ENCODE results near the gene DUSP5.

Gene DUSP5

DNA sequence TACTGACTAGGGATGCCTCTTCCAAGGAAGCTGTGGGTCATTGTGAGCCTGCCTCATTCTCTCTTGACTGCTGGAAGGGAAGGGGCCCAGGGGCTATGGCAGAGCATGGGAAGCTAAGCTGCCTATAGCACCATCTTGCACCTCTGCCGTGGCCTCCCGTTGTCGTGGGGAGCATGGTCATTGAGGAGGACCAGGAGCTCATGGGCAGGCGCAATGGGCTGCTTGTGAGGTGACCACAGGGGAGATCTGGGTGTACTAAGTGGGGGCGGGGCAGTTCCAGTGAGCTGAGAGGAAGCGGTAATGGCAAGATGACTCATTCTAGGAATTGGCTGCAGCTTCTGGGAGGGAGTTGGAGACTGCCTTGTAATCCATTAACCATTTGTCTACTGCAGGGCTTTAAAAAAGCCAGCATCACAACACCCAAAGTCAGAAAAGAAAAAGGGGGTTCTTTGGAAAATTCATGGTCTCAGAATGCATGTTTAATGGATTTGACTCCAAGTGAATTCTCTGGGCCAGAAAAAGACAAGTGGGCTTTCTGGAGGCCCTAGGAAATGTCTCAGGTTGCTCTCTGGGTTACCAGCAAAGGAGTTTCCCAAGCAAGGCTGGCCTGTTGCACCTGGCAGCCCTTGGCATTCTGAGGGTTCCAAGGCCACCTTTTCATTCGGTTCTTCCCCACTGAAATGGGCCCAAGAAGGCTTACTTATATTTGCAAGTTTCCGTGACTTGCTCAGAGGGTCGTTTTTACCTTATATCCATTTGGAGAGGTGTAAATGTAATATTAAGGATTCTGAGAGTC, 3.6 kb downstream of the DUSP5 start:
- peak in 1 of 2 experiments; percentile 8 for DNase-seq

GRCh38 chr10:110502072-110502845, 4.6 kb downstream of the DUSP5 start:
- DNase-seq, result peak in 1 of 2 experiments; percentile 5

DNA sequence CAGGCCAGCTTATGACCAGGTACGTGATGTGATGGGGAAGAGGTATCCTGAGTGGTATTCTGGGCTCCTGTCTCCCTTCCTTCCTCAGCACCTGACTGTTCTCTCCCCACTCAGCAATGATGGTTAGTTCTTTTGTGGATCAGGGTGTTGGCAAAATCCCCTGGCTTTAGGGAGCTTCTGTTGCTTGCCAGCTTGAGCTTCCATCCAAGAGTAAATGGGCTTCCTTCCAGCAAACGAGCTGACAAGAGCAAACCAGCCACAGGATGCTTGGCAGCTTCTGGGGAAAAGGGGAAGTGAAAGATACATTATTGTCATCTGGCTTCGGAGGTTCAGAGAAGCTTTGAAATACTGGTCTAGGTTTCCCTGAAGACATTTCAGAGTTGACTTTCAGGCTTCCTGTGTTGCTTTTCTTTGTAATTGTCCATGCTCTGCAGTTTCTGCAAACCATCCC, 5.2 kb downstream of the DUSP5 start:
- no peak for DNase-seq

DNA sequence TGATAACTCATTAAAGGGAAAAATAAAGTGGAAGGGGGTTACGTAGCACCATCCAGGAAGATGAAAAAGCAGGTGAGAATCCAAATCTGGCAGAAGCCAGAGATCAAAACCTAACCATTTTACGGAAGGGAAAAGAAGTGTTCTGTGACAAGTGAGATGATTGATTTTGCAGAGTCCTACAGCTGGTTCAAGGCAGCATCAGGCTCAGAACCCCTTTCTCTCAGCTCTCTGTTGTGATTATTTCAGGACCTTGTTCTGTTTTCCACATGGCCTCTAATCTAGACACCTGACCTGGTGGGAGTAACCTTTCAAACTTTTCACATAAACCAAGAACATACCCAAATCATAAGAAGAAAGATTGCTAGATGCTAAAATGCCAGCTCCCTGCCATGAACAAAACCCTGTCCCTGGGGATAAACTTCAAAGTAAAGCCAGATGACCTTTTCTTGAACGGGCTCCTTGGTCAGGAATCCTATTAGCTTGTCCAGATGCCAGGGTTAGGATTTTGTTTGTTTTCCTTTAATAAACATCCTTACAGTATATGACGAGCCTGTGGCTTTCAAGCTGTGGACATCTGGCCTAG, 5.9 kb downstream of the DUSP5 start:
- DNase-seq, result no peak

DNA sequence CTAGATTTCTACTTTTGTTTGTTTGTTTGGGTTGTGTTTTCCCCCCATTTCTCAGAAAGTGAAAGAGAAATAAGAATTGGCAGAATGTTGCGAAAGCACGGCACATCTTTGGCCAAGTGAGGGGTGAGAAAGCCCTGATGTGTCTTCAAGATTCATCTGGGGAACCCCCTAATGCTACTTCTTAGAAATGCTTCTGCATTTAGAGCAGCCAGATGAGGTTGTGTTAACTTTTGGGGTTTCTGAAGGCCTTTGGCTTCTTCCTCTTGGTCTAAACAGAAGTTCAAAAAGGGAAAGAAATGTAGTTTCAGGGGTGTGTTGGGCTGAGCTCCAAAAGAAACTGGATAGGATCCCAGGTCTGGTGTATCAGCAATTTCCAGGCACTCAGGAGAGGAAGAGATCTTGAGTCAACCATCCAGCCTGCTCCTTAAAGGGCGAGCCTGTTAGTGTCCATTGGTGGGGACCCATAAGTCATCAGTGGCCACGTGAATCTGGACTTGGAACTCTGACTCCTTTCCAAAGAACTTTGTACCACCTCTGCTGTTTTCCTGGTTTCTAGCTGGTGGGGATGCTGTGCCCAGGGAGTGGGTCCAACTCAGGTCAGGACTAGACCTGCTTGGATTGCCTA, 6.5 kb downstream of the DUSP5 start:
- no peak for DNase-seq

- DNase-seq, result no peak
Observed at GRCh38 chr10:110505130-110505770, 7.5 kb downstream of the DUSP5 start.

- DNase-seq, result no peak
Observed at GRCh38 chr10:110506448-110506847, 8.7 kb downstream of the DUSP5 start.

- DNase-seq, result no peak
Observed at GRCh38 chr10:110507346-110507745, 9.6 kb downstream of the DUSP5 start.

GRCh38 chr10:110508159-110508788, 10.6 kb downstream of the DUSP5 start:
- no peak for DNase-seq

DNA sequence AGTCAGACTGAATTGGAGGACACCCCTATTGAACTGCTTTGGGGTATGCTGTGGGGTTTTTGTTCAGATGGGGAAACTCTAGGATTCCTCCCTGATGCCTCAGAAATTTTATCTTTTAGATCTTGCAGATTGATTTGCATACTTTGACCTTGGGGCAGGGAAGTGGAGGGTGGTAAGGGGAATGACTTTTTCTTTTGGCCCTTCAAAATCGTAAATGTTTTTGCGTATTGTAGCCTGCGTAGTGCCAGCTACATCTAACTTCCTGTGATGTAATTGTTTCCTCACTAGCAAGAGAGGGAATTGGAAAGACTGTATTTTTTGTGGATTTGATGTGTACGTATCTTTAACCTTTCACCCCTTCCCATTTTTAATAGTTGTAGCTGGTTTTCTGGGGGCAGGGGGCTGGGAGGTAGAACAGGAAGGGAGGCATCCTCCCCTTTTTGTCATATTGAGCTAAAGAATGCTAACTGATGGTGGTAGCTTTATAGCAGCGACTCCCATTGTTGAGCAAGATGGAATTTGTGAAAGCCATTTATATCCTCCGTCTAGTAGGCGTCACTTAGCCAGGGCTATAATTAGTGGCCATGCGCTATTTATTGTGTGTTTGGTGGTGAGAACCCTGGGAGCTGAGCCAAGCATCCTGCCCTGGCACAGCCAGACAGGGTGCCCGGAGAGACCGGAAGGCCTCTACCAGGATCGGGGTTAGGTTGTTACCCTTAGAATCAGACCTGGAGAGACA, 11.3 kb downstream of the DUSP5 start:
- DNase-seq, result no peak

- no peak for DNase-seq
Observed at GRCh38 chr10:110509560-110509959, 11.9 kb downstream of the DUSP5 start.

- no peak for DNase-seq
Observed at GRCh38 chr10:110510086-110510485, 12.4 kb downstream of the DUSP5 start.

GRCh38 chr10:110510730-110511129, 13.0 kb downstream of the DUSP5 start:
- no peak for DNase-seq

DNA sequence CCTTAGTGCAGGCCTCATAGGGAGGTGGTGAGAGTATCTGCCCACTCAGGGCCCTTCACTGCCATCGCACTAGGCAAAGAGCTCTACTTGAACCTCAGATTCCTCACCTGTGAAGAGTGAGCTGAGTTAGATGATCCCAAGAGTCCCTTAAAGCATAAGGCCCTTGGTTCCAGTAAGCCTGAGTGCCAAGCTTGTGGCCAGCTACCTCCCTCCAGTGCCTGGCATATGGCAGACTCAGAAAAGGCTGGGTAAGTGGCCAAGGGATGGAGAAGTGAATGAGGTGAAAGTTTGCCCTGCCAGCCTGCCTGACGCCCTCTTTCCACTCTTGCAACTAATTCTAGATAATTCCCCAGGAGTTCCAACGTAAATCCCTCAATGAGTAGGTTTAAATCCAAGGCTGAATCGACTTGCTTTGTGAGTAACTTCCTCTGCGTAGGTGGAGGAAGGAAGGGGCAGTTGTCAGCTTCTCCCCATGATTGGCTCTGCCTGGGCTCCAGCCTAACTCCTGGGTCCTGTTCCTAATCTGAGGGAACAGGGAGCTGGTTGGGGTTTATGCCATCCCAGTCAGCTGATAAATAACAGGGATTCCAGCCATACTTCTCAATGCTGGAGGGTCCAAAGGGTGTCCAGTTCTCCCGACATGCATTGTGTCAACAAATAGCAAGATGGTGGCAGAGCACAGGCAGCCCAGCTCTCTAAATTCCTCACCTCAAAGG, 14.2 kb downstream of the DUSP5 start:
- DNase-seq, result no peak

- DNase-seq, result no peak
Observed at GRCh38 chr10:110512461-110513187, 14.9 kb downstream of the DUSP5 start.

DNA sequence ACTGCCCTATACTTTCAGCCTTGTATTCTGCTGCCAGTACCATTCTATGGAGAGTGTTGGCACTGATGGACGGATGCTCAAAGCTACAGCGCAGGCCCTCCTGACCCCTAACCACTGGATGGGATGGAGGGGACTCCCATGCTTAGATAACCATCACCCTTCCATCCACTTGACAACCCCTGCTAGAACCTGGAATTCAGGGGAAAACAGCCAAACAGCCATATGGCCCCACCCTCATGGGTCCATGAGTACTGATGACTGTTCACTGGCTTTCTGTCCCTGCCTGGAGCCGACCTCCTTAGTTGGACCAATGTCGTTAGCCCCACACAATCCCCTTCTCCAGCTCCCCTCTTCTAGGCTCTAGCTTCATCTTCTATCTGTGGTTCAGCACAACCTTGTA, 16.2 kb downstream of the DUSP5 start:
- DNase-seq, result no peak

- no peak for DNase-seq
Observed at GRCh38 chr10:110514848-110515247, 17.1 kb downstream of the DUSP5 start.

DNA sequence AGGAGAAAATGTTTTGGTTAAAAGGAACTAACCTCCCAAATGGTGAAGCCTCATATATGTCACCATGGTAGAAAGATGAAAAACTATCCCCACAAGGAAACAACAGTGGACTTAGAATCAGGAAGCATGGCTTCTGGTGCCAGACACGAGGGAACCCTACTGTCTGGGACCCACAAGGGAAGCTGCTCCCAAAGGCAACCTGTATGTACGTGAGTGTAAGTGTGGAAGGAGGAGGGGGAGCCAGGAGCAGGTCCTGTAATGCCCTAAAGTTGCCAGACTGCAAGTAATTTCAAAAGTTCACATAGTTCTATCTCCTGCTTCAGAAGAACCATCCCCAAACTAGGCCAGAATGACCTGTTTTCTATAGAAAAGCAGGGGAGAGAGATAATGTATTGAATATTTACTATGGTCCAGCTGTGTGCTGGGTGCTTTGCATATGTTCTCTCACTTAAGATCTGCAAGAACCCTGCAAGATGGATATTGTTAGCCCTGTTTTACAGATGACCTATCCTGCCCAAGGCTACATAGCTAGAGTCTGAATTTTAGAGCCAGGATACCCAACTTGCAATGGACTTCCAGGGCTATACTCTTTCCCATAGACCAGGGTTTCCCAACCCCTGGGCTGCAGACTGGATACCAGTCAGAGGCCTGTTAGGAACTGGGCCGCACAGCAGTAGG, 19.2 kb downstream of the DUSP5 start:
- DNase-seq, result no peak

- DNase-seq, result no peak
Observed at GRCh38 chr10:110522365-110522988, 24.8 kb downstream of the DUSP5 start.
